ENCODE results near the gene C1orf159. TPM values are rescaled to one million over a fixed set of nuclear protein-coding genes. Genes with fewer than 3 reads are reported as not detected.
"Not testable (repeated sequence)": the region's sequence is repeated elsewhere in the genome, so short reads cannot be mapped to it uniquely, and the experiment has no call there.

C1orf159 gene
- polyA plus RNA-seq (2013, experiment 1 of 2; ENCODE audit: insufficient read length): 13.8 TPM
- polyA plus RNA-seq (2013, experiment 2 of 2; ENCODE audit: insufficient read length): 5.3 TPM

- DNase-seq: peak; percentile 98
Measured at GRCh38 chr1:1115786-1116700, at the start of gene C1orf159. TSS of gene C1orf159 (minus strand) at chr1:1116089. CDS start at chr1:1091543, 24,546 bp downstream.

DNA sequence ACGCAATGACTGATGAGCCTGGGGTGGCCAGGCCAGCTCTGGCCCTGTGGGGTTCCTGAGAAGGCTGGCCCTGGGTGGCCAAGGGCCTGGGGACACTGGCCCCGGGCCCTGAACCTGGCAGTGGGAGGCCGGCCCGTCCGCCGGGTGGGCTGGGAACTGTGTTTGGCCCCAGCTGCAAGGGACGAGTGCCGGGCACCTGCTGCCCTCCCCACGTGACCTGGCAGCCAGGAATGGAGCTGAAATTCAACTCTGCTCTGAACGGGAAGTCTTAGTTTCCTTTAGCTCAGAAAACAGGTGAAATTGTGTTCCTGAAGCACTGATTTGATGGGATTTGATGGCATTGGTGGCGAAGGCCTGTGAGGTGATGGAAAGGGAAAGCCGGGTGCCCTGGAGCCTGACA is 49.6 kb upstream of the C1orf159 start:
- no peak for DNase-seq

DNA sequence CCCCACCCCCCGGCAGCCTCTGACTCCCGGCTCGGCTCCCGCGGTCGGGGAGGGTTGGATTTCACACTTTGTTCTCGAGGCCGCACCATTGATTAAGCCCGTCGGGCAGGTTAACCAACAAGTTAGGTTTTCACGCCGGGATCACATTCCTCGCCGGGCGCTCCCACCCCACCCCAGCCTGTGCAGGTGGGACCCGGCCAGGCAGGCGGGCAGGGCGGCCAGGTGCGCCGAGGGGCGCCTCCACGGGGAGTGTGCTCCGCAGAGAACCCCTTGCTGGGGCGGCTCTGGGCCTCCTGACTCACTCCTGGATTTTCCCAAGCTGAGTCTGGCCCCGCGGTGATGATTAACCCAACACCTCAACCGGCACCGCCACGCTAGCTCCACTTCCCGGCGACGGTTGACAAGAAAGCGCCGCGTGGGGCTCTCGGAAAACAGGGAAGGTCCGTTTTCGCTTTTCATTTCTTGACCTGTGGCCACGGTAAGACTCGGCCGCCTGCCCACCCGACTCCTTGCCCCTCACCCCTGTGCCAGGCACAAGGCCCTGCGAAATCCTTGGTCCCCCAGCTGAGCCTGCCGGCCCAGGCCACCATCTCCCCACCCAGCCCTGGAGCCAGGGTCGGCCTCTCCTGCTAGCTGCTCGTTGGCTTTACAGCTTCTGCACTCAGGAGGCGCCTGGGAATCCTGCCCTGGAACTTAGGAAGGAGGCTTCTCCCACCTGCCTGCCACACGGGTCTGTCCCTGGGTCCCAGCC is 49.0 kb upstream of the C1orf159 start:
- DNase-seq: no peak

- no peak for DNase-seq
Measured at GRCh38 chr1:1164361-1164700, 48.4 kb upstream of the C1orf159 start.

DNA sequence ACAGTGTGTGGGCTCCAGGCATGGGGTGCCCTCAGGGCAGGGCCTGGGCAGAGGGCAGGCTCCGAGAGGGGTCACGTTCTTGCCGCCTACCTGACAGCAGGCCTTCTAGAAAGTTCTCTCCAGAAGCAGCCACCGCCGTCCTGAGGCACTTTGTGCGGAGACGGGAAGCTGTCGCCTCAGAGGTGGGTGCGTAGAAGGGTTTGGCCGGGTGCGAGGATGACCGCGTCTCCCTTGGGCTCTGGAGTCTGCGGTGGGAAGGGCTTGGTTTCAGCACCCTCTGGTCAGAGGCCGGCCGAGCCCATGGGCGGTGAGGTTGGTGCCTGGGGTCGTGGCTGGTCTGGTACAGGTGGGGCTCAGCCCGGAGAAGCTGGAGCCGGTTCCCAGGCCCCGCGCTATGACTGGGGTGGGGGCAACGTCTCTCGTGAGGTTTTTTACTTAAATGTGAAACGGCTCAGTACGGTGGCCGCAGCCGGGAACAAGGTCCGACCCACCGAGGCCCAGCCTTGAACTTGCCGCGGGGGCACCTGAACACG is 47.7 kb upstream of the C1orf159 start:
- DNase-seq: no peak

DNA sequence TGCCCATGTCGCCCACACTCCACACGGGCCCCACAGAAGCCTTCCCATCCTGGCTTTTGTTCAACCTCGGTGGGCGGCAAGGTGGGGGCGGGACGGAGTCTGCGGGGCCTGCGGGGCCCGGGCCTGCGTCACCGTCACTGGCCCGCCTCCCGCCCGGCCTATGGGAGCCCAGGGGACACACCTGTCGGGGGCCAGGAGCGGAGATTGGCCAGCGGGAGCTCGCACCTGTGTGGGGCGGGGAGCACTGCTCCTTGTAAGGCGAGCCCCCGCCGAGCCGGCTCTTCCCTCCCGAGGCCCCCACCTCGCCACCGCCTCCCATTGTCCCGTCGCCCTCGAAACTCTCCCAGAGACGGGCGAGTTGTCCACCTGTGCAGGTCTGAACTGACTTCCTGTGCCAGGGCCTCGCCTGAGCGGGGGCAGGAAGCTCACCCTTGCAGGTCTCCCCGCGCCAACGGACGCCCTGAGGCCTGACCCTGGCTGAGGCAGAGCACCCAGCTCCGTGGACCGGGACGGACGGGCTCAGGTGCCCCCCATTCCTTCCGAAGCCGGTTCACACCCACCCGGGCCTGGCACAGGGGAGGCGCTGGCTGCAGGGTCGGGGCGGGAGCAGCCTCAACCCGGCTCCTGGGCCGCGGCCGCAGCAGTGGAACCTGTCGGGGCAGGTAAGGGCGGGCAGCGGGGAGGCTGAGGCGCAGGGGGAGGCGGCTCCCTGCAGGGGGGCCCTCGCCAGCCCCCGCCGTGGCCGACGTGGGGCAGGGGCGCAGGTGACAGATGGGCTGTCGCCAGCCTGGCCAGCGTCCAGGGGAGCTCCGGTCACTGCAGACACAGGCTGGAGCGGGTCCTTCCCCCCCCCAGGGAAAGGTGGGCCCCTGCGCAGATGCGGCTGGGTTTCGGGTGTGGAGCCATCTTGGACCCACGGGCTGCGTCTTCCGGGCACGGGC is 47.0 kb upstream of the C1orf159 start:
- DNase-seq: no peak

GRCh38 chr1:1161683-1162079 is 45.8 kb upstream of the C1orf159 start:
- no peak for DNase-seq

DNA sequence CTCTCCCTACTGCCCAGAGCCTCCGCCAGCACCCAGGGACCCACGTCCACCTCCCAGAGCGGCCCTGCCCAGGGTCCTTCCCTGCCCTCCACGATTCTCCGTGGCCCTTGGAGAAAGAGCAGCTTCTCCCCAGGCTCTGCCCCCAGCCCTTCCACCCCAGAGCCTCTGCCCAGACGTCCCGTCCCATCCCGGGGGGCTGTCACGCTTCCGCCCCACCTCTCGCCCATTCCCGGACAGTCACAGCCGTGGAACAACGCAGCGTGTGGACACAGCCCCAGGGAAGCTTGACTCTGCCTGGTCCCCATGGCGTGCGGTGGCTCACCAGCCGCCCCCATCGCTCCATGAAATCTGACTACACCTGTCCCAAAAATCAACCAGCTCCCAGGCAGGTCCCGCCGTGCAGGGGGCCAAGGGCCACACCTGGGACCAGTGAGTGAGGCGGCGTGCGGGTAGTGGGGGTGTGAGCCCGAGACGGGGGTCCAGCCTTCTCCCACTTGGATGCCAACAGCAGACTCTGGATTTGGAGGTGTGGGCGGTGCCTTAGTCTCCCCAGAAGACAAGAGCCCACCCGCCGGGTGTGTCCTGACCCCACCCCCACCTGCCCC is 45.3 kb upstream of the C1orf159 start:
- DNase-seq: no peak

GRCh38 chr1:1160281-1160930 is 44.5 kb upstream of the C1orf159 start:
- no peak for DNase-seq

DNA sequence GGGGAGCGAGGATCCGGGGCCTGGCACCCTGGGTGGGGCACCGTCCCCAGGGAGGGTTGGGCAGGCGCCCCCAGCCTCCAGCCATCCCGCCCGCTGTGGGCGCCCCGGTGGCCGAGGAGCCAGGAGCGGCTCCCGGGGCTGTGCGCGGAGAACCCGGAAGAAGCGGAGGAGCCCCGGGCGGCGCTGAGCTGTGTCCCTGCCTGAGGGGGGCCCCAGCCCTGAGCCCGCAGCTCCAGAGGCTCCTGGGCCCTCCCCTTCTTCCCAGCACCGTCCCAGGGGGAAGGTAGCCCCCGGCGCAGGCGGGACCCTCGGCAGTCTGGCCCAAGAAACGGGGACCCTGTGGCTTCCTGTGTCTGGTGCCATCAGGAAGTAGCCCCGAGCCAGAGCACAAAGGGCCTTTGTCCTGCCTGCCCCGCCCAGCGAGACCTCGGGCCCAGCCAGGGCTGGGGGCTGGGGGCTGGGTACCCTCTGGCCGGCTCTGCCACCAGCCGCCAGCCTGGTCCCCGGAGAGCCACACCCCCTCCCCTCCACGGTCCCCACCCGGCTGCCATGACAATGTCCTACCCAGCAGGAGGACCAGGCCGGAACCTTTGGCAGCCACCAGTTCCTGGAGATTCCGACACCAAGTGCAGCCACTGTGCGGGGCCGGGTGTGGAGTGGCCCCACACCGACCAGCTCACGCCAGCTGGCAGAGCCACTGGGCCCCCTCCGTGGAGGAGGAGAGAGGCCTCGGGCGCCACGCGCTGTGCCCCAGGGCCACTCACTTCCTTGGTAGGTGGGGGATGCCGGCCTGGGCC is 42.2 kb upstream of the C1orf159 start:
- DNase-seq: peak; percentile 28

DNA sequence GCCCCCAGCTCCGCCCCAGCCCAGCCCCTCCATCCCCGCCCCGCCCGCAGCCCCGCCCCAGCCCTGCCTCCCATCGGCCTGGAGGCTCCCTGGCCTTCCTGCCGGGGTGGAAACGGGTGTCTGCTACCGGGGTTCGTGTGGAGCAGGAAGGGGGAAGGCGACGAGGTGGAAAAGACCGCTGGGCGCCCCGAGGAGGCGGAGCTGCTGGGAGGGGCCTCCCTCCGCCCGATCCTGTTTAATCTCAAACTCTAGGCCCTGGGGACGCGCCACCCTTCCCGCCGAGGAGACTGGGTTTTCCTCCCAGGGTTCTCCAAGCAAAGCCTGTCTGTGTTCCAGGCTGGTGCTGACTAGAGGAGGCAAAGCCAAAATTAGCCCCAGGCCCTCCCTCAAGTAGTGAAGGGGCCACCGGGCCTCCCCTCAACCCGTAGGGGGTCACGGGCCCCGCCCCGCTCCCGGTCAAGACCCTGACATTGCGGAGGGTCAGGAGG is 41.6 kb upstream of the C1orf159 start:
- DNase-seq: peak; percentile 91

- DNase-seq: no peak
Measured at GRCh38 chr1:1157033-1157365, 41.1 kb upstream of the C1orf159 start.

- no peak for DNase-seq
Measured at GRCh38 chr1:1156140-1157032, 40.5 kb upstream of the C1orf159 start.

DNA sequence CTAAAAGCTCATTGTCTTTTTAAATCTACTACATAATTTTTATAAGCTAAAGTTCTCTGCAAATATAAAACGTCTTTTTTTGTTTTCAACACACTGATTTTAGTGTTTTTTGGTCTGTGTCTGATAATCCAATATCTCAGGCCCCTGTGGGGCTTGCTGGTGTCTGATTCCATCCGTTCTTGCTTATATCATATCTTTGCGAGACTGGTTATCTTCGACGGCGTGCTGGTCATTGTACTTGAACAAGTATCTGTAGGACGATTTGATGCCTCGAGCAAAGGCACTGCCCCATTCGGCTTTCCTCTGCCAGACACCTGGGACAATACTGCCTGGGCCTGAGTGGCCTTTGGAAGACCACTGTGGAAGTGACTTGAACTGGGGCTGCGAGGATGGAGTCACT is 39.4 kb upstream of the C1orf159 start:
- no peak for DNase-seq

DNA sequence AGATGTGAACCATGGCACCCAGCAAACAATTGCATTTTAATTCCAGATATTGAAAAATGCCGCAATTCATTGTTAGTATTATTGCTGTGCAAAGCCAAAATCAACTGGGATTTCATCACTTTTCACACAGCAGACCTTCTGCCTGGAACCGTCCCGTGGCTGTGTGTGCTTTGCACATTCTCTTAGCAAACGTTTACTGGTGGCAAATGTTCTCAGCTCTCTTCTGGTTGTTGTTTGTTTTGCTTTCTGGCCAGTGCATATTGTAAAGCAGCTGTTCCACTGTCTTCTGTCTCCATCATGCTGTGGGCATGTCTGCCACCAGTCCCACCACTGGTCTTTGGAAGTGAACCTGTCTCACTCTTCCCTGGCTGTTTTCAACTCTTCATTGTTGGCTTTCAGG is 38.0 kb upstream of the C1orf159 start:
- DNase-seq: no peak

DNA sequence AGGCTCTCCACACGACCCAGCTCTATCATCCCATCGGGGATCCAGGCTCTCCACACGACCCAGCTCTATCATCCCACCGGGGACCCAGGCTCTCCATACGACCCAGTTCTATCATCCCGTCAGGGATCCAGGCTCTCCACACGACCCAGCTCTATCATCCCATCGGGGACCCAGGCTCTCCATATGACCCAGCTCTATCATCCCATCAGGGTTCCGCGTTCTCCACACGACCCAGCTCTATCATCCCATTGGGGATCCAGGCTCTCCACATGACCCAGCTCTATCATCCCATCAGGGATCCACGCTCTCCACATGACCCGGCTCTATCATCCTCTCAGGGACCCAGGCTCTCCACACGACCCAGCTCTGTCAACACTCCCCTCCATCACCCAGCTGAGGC is 37.3 kb upstream of the C1orf159 start:
- DNase-seq: not testable (repeated sequence)

DNA sequence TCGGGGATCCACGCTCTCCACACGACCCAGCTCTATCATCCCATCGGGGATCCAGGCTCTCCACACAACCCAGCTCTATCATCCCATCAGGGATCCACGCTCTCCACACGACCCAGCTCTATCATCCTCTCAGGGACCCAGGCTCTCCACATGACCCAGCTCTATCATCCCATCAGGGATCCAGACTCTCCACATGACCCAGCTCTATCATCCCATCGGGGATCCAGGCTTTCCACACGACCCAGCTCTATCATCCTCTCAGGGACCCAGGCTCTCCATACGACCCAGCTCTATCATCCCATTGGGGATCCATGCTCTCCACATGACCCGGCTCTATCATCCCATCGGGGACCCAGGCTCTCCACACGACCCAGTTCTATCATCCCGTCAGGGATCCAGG is 36.5 kb upstream of the C1orf159 start:
- not testable (repeated sequence) for DNase-seq

DNA sequence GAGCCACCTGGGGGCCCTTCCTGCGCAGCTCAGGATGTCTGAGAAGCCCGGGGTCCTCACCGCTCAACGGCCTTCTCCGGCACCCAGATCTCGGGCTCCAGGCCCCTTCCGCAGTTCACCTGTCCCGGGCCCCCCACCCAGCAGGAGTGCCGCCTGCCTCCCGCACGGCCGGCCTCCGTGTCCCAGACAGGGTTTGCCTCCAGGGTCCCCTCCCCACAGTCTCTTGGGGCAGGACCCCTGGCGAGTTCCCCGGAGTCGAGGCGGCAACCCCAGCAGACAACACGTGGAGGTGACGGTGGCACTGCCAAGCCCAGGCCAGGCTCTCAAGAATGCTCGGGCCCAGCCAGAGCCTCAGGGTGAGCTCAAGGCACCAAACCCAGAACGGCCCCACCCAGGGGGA is 35.4 kb upstream of the C1orf159 start:
- no peak for DNase-seq

DNA sequence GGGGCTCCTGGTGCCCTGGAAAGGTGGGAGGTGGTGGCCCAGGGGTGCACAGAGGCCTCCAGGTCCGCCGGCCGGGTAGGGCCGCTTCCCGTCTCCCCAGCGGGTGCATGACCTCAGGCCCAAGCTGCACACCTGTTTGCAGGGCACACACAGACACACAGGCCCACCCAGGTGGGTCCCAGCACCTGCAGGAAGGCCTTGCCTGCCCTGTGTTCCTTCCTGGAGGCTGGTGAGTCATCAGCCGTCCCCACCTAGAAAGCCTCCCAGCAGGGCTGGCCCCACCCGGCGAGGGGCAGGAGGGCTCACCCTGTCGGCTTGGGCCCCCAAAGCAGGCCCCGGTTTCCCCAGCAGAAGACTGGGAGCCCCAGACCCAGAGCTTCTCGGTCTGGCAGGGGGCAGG is 34.2 kb upstream of the C1orf159 start:
- no peak for DNase-seq

Data from fibroblast of skin of back (primary cell).